Stimulated activated naive CD4-positive, alpha-beta T cell (primary cell): Measurements from ENCODE around the gene NIPAL3.
"Not testable (repeated sequence)": the region's sequence is repeated elsewhere in the genome, so short reads cannot be mapped to it uniquely, and the experiment has no call there.

Experiments used
- DNase-seq, 6 experiments: peaks; one replicate each; lab custom pipeline; 2025; lab: John Stamatoyannopoulos, UW

The NIPAL3 gene

GRCh38 chr1:24489674-24490073, 74.1 kb downstream of the NIPAL3 start:
- no peak for DNase-seq

- DNase-seq: no peak
These were observed 74.6 kb downstream of the NIPAL3 start for GRCh38 chr1:24490101-24490781.

GRCh38 chr1:24491577-24492360, 76.2 kb downstream of the NIPAL3 start:
- DNase-seq: peak in 1 of 6 experiments; percentile 8

- DNase-seq: not testable (repeated sequence)
These were observed 77.3 kb downstream of the NIPAL3 start for GRCh38 chr1:24492935-24493334.

- DNase-seq: no peak
These were observed 78.2 kb downstream of the NIPAL3 start for GRCh38 chr1:24493785-24494184.

GRCh38 chr1:24498589-24498988, 83.0 kb downstream of the NIPAL3 start:
- DNase-seq: no peak

GRCh38 chr1:24500448-24501048, 84.9 kb downstream of the NIPAL3 start:
- no peak for DNase-seq

GRCh38 chr1:24501371-24502064, 85.9 kb downstream of the NIPAL3 start:
- DNase-seq: peak; percentile 30 to 77 (median 42)

GRCh38 chr1:24502065-24502708, 86.6 kb downstream of the NIPAL3 start:
- peak; percentile 84 to 93 (median 88) for DNase-seq

- peak; percentile 85 to 94 (median 90) for DNase-seq
These were observed 87.1 kb downstream of the NIPAL3 start, which contains the start of gene RCAN3 for GRCh38 chr1:24502709-24503058. Gene RCAN3 (plus strand): TSS chr1:24502836. CDS start chr1:24514373, 11,537 bp downstream.

GRCh38 chr1:24503059-24503751, 87.6 kb downstream of the NIPAL3 start:
- DNase-seq: peak in 5 of 6 experiments; percentile 36 to 94 (median 61)

GRCh38 chr1:24503870-24504523, 88.4 kb downstream of the NIPAL3 start:
- peak in 1 of 6 experiments; percentile 55 for DNase-seq

GRCh38 chr1:24504560-24504959, 89.0 kb downstream of the NIPAL3 start:
- DNase-seq: no peak

GRCh38 chr1:24505816-24506215, 90.2 kb downstream of the NIPAL3 start:
- DNase-seq: peak in 1 of 6 experiments; percentile 11

GRCh38 chr1:24506691-24507381, 91.2 kb downstream of the NIPAL3 start:
- DNase-seq: peak in 5 of 6 experiments; percentile 14 to 88 (median 86)

- peak in 5 of 6 experiments; percentile 25 to 61 (median 53) for DNase-seq
These were observed 91.8 kb downstream of the NIPAL3 start for GRCh38 chr1:24507405-24507804.

GRCh38 chr1:24508911-24509310, 93.3 kb downstream of the NIPAL3 start:
- DNase-seq: no peak

- DNase-seq: no peak
These were observed 98.1 kb downstream of the NIPAL3 start for GRCh38 chr1:24513706-24514105.

GRCh38 chr1:24514946-24515345, 99.3 kb downstream of the NIPAL3 start:
- DNase-seq: no peak
